HG03280 (cell line): ENCODE measurements around the gene HEPACAM2.

Experiments used
- ATAC-seq: cut with Tn5 transposase; IDR thresholded peaks from one replicate; pipeline ENCODE4 v1.9.1; 2021; ENCODE audit warnings: mild to moderate bottlenecking, moderate library complexity; ENCODE audit not compliant: unreplicated experiment

HEPACAM2 gene

GRCh38 chr7:93226310-93226709 is at the start of gene HEPACAM2:
HEPACAM2 (minus strand) TSS chr7:93226469.
- no peak for ATAC-seq

GRCh38 chr7:93265220-93265619 is 39.0 kb upstream of the HEPACAM2 start:
- ATAC-seq = no peak

GRCh38 chr7:93262535-93262934 is 36.3 kb upstream of the HEPACAM2 start:
- no peak for ATAC-seq

GRCh38 chr7:93258661-93259060 is 32.4 kb upstream of the HEPACAM2 start:
- no peak for ATAC-seq

- no peak for ATAC-seq
Observed at GRCh38 chr7:93249491-93250148, 23.4 kb upstream of the HEPACAM2 start.

- ATAC-seq = no peak
Observed at GRCh38 chr7:93245525-93246432, 19.5 kb upstream of the HEPACAM2 start.

- ATAC-seq = no peak
Observed at GRCh38 chr7:93242106-93242505, 15.8 kb upstream of the HEPACAM2 start.

- ATAC-seq = no peak
Observed at GRCh38 chr7:93239824-93240223, 13.6 kb upstream of the HEPACAM2 start.

GRCh38 chr7:93238748-93239147 is 12.5 kb upstream of the HEPACAM2 start:
- no peak for ATAC-seq

GRCh38 chr7:93238131-93238530 is 11.9 kb upstream of the HEPACAM2 start:
- no peak for ATAC-seq

- no peak for ATAC-seq
Observed at GRCh38 chr7:93235541-93235940, 9.3 kb upstream of the HEPACAM2 start.

- ATAC-seq = no peak
Observed at GRCh38 chr7:93232673-93233018, 6.4 kb upstream of the HEPACAM2 start.

- peak; percentile 99 for ATAC-seq
Observed at GRCh38 chr7:93231799-93232672, 5.8 kb upstream of the HEPACAM2 start, which contains the start of gene VPS50. VPS50 (plus strand) TSS chr7:93232366; CDS start chr7:93232468, 102 bp downstream.

- ATAC-seq = no peak
Observed at GRCh38 chr7:93231259-93231658, 5.0 kb upstream of the HEPACAM2 start.

- no peak for ATAC-seq
Observed at GRCh38 chr7:93228302-93228701, 2.0 kb upstream of the HEPACAM2 start.

- ATAC-seq = no peak
Observed at GRCh38 chr7:93219868-93220267, 6.4 kb downstream of the HEPACAM2 start.

- ATAC-seq = no peak
Observed at GRCh38 chr7:93218997-93219827, 7.1 kb downstream of the HEPACAM2 start.

- no peak for ATAC-seq
Observed at GRCh38 chr7:93212881-93213280, 13.4 kb downstream of the HEPACAM2 start.

GRCh38 chr7:93211228-93211818 is 14.9 kb downstream of the HEPACAM2 start:
- ATAC-seq = no peak

GRCh38 chr7:93205046-93205445 is 21.2 kb downstream of the HEPACAM2 start:
- ATAC-seq = no peak
